HG02840 (cell line): ENCODE data around the gene ARHGEF6.
"Not testable (repeated sequence)": the region's sequence is repeated elsewhere in the genome, so short reads cannot be mapped to it uniquely, and the experiment has no call there.

ENCODE experiments used
- ATAC-seq: cut with Tn5 transposase; IDR thresholded peaks from one replicate; pipeline ENCODE4 v1.9.1; 2021; ENCODE audit warnings: mild to moderate bottlenecking, moderate library complexity, moderate number of reproducible peaks; ENCODE audit not compliant: unreplicated experiment, low FRiP score

Gene ARHGEF6

DNA sequence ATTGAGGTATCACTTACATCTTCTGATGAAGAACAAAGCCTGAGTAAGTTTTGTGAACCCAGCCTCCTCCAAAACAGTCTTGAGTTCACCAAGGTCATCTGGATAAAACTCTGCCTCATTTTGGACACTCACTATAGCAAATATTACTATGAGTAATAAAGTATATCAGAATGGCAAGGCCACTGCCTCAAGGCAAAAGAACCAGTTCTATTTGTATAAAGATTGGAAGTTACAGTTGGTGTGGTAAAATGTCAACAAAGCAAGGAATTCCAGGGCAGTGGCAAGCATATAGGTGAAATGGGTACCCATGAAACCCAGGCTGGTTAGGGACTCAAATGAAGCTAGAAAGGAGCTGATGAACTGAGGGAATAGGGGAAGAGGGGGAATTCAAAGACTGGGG lies 2.4 kb upstream of the ARHGEF6 start:
- no peak for ATAC-seq

- ATAC-seq: no peak
These were observed 557 bp upstream of the ARHGEF6 start for GRCh38 chrX:136781180-136781797.

DNA sequence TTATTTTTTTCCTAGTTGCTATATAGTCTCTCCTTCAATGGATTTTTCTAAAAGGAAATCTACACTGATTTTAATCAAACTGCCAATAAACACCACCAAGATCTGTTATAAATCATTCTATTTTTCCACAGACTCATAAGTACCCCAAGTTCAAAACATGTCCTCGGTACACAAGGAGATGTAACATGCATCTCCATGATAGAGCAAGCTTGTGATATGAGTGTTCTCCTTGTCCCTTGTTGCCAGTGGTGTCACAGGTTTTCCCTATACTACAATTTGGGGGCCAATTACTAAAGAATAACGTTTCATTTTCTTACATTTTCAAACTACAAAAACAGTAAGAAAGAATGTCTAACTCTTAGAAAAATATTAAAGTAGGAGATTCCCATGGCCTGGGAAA lies 491 bp downstream of the ARHGEF6 start:
- no peak for ATAC-seq

- no peak for ATAC-seq
These were observed 1.4 kb downstream of the ARHGEF6 start for GRCh38 chrX:136779346-136779781.

DNA sequence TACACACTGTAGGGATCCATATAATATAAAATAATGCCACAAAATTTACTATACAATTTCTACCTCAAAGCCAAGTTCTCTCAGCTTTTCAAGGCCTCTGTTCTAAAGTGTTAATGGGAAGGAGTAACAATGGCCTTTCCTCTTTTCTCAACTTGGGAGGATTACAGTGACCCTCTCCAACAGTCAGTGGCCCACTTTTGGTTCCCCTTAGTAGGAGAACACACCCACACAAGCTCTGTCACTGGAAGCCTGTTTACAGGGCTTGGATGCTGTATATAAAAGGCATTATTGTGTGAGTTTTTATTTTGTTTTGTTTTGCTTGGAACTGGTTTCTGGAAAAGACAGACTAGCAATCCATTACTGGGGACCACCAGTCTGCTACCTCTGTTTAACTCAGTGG lies 1.8 kb downstream of the ARHGEF6 start:
- no peak for ATAC-seq

DNA sequence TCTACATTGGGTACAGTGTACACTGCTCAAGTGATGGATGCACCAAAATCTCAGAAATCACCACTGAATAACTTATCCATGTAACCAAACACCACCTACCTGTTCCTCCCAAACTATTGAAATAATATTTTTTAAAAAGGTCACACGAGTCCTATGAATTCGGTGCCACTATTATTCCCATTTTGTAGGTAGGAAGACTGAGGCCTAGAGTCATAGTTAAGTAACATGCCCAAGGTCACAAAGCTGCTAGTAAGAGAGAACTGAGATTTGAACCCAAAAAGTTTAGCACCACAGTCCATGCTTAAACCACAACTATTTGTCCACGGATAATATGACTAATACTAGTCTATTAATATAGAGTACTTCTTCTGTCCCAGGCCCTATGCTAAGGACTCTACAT lies 2.7 kb downstream of the ARHGEF6 start:
- no peak for ATAC-seq

DNA sequence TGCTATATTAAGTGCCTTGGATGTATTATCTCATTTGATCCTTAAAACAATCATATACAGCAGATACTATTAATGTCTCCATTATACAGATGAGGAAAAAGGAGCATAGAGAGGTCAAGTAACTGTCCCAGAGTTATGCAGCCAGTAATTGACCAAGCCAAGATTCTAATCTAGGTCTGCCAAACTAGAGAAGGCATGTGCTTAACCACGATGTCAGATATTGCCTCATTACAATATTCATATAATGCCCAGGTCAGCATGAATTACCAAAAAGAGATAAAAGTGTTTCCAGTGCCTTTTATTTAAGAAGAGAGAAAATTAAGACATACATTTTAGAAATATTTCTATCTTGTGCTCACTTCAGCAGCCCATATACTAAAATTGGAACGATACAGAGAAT lies 7.1 kb downstream of the ARHGEF6 start:
- ATAC-seq: no peak

DNA sequence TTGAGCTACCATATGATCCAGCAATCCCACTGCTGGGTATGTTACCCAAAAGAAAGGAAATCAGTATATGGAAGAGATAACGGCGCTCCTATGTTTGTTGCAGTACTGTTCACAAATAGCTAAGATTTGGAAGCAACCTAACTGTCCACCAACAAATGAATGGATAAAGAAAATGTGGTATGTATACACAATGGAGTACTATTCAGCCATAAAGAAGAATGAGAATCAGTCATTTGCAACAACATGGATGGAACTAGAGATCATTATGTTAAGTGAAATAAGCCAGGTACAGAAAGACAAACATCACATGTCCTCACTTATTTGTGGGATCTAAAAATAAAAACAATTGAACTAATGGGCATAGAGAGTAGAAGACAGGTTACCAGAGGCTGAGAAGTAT lies 8.9 kb downstream of the ARHGEF6 start:
- ATAC-seq: not testable (repeated sequence)

DNA sequence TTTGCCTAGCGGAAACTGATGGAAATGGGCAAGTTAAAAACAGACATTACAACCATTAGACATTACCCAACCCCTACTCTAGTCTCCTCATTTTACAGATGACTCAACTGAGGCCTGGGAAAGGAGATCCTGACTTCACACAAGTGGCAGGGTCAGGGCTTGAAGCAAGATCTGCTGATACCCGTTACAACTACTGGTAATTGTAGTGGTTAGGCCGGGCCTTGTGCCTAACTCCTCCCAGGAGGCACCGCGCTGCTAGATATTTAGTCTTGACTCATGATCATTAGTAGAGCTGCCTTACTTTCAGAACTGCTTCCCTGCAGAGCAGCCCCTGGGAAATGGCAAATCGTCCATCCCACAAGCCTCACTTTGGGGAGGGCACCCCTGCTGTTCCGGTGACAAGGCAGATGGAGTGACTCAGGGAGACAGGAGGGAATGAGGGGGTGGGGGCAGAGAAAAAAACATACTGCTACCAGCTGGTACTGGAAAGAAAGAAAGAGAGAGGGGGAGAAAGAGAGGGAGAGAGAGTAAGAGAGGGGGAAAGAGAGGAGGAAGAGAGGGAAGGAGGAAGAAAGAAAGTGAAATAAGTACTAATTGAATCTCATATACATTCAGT lies 12.2 kb downstream of the ARHGEF6 start:
- ATAC-seq: no peak

DNA sequence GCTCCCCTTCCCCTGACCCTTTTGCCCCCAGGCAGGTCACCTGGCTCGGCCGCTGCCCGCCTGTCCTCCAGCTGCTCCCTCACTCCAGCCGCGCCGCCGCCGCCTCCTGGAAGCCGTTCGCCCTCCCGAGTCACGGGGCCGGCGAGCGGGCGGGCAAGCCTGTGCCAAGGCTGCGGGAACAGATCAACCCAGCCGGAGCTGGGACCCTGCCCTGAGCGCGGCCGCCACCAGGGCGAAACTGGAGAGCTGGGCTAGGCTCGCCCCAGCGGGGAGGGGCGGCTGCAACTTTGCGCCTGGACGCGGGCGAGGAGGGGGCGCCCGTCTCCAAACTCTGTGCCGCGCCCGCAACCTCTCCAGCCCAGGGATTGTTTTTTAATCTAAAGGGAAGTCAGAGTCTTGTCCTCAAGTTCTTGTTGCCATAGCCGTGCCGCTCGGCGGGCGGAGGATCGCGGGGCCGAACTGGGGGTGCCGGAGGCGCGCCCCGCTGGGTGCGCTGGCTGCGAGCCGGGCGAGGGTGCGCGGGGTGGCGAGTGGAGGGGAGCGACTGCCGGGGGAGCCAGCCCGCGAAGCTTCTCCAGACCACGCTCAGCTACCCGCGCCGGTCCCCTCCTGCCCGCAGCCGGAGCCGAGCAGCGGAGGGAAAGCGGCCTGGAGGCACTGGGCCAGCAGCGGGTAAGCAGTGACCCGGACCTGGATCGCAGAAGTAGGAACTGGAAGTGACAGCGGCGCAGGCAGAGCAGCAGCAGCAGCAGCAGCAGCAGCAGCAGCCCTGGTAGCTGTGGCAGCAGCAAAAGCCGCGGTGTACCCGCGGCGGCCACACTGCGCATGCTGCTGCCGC lies 13.4 kb downstream of the ARHGEF6 start:
- peak; percentile 59 for ATAC-seq

GRCh38 chrX:136766785-136767103 lies 14.0 kb downstream of the ARHGEF6 start:
- ATAC-seq: no peak

- no peak for ATAC-seq
These were observed 14.8 kb downstream of the ARHGEF6 start for GRCh38 chrX:136765821-136766356.

GRCh38 chrX:136764206-136764605 lies 16.5 kb downstream of the ARHGEF6 start:
- no peak for ATAC-seq

DNA sequence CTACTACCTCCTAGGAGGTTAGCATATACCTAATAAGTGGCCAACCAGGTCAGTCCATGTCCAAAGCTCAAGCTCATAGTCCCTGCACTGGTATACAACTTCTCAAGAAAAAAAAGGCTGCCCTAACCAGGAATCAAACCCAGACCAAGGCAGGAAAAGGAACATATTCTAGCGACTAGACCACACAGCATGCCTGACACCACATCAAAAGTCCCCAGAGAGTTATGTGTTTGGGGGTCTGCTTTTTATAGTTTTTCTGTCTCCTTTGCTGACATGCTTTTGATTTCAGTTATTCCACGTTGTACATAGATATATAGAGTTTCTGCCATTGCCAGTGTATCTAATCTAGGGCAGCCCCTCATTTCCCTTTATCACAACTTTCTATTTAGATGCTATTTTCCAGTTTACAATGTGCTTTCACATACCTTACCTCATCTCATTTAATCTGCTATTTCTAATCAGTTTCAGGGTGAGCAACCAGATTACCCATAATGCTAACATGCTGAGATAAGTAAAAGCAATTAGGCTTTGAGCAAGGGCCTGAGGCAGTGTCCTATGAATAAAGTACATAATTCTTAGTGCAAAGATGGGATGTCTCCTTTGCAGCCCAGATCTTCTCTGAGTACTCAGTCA lies 17.8 kb downstream of the ARHGEF6 start:
- ATAC-seq: no peak

DNA sequence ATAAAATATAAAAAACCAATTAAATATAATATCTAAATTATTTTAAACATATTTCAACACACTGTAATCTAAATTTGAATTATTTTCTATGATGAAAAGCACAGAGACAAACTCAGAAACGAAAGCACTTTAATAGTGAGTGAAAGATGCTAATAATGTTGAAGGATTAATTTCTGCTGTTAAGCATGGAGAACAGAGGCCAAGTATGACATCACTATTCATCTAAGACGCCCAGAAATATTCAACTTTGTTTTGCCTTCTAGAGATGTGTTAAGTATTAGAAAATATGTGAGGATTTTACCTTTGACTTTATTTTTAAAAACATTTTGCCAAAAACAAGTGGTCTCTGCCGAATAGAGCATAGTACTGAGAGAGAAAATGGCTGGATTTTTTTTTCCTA lies 19.3 kb downstream of the ARHGEF6 start:
- no peak for ATAC-seq

- peak; percentile 72 for ATAC-seq
These were observed 20.8 kb downstream of the ARHGEF6 start for GRCh38 chrX:136759968-136760367.

DNA sequence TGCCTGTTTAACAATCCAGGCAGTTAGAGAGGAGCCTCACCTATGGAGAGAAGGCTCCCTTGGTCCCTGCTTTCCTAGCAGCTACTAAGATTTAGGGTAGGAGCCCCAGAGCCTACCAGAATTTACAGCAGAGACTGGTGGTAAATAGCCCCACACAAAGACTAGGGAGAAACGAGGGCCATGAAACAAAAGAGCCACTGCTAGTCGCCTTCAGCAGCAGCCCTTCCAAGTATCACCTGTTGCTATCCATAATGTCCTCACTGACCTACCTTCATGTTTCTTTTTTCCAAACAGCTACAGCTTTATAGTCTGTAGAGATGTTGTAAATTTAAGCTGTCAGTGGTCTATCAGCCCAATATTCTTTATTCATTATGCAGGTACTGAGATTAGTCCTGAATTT lies 25.3 kb downstream of the ARHGEF6 start:
- no peak for ATAC-seq

GRCh38 chrX:136754651-136755050 lies 26.1 kb downstream of the ARHGEF6 start:
- ATAC-seq: no peak

DNA sequence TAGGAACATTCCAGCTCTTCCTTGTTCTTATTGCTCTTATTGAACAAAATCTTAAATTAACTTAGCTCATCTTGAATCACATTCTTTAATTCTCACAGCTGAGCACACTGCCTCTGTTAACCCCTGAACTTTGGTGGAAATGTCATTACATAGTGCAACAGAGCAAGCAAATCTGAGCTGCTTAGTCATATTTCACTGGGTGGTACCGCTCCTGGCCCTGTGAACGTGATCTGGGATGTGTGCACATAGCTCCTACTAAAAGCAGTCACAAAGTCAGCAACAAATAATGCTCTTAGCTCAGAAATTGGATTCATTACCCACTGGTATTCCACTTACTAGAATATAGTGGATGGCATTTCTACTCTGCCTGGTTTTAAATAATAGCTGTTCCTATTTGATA lies 27.9 kb downstream of the ARHGEF6 start:
- no peak for ATAC-seq

- ATAC-seq: no peak
These were observed 28.4 kb downstream of the ARHGEF6 start for GRCh38 chrX:136752346-136752745.

DNA sequence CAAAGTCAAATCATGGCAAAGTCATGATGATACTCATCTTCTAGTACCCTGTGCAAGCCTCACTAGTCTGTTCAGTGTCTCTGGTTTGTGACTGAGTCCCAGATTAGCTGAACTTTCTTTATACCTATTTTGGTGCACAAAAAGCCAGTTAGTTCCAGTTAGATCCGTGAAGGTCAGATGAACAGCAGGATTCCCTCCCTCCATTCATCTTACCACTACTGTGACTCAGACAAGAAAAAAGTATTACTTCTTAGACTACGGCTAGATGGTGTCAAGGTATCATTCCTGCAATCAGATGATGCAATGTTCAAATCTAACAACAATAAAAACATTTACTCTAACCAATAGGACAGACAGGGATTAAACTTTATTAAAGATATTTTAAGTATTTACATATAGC lies 30.4 kb downstream of the ARHGEF6 start:
- no peak for ATAC-seq
